PC-9 (cell line): ENCODE measurements around the gene NKX1-2.

Experiments
- EZH2 ChIP-seq: fragments of 200-600 bp; sonication (generic); IDR thresholded peaks from 2 replicates; pipeline ENCODE4 v1.8.0; 2017; ENCODE audit warnings: antibody characterized with exemption, low read depth
- TF ChIP-seq, protein P1 (sequence below): fragments of 200-600 bp; sonication (generic); conservative IDR thresholded peaks from 2 replicates; pipeline ENCODE4 v1.6.1; 2017; ENCODE audit warnings: mixed run types, antibody characterized with exemption, mild to moderate bottlenecking, moderate library complexity

- TF ChIP-seq, protein P1, sequence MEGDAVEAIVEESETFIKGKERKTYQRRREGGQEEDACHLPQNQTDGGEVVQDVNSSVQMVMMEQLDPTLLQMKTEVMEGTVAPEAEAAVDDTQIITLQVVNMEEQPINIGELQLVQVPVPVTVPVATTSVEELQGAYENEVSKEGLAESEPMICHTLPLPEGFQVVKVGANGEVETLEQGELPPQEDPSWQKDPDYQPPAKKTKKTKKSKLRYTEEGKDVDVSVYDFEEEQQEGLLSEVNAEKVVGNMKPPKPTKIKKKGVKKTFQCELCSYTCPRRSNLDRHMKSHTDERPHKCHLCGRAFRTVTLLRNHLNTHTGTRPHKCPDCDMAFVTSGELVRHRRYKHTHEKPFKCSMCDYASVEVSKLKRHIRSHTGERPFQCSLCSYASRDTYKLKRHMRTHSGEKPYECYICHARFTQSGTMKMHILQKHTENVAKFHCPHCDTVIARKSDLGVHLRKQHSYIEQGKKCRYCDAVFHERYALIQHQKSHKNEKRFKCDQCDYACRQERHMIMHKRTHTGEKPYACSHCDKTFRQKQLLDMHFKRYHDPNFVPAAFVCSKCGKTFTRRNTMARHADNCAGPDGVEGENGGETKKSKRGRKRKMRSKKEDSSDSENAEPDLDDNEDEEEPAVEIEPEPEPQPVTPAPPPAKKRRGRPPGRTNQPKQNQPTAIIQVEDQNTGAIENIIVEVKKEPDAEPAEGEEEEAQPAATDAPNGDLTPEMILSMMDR, result no peak
- no peak for TF ChIP-seq EZH2
Measured at GRCh38 chr10:124460144-124460543, 10.3 kb upstream of the NKX1-2 start.
